ENCODE measurements around the gene TMEM43.
"Not testable (repeated sequence)": the region's sequence is repeated elsewhere in the genome, so short reads cannot be mapped to it uniquely, and the experiment has no call there.

Gene TMEM43, protein sequence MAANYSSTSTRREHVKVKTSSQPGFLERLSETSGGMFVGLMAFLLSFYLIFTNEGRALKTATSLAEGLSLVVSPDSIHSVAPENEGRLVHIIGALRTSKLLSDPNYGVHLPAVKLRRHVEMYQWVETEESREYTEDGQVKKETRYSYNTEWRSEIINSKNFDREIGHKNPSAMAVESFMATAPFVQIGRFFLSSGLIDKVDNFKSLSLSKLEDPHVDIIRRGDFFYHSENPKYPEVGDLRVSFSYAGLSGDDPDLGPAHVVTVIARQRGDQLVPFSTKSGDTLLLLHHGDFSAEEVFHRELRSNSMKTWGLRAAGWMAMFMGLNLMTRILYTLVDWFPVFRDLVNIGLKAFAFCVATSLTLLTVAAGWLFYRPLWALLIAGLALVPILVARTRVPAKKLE

DNA sequence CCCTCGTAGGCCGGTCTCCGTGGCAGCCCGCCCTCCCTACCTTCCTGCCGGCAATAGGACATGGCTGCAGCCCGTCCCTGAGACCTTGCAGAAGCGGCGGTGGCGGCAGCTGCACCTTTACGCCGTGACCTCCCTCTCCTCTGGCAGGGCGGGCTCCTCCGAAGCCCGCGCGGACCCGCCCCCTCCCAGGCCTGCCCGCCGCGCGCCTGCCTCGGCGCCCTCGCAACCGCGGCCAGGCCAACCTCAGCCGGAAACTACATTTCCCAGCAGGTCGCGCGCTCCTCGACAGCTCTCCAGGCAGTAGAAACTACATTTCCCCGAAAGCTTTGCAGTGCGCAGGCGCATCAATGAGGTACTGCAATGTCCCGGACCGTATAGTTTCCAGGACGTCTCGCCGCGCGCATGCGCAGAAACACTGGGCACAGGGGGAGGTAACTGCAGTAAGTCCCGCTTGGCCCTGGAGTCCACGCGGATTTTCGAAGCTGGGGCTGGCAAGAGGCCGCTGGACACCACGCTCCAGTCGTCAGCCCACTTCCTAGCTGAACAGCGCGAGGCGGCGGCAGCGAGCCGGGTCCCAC lies at the start of gene TMEM43, which contains the start of gene CHCHD4:
Gene TMEM43, plus strand, starts transcription at position 438 of the 578 bp plus-strand sequence. CDS start 142 bp downstream, outside the sequence.
Gene CHCHD4, minus strand, starts transcription at position 256 of the 578 bp plus-strand sequence. Its CDS starts 194 bp downstream, at position 62.
- TF ChIP-seq, protein P1, sequence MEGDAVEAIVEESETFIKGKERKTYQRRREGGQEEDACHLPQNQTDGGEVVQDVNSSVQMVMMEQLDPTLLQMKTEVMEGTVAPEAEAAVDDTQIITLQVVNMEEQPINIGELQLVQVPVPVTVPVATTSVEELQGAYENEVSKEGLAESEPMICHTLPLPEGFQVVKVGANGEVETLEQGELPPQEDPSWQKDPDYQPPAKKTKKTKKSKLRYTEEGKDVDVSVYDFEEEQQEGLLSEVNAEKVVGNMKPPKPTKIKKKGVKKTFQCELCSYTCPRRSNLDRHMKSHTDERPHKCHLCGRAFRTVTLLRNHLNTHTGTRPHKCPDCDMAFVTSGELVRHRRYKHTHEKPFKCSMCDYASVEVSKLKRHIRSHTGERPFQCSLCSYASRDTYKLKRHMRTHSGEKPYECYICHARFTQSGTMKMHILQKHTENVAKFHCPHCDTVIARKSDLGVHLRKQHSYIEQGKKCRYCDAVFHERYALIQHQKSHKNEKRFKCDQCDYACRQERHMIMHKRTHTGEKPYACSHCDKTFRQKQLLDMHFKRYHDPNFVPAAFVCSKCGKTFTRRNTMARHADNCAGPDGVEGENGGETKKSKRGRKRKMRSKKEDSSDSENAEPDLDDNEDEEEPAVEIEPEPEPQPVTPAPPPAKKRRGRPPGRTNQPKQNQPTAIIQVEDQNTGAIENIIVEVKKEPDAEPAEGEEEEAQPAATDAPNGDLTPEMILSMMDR (IDR thresholded peaks at IDR 0.05; ENCODE audit: low read length, missing control alignments) = no peak
- peak within 1 kb of the TSS; percentile 99 for H3K4me3 ChIP-seq (replicated peaks; ENCODE audit: low read depth, low read length)

DNA sequence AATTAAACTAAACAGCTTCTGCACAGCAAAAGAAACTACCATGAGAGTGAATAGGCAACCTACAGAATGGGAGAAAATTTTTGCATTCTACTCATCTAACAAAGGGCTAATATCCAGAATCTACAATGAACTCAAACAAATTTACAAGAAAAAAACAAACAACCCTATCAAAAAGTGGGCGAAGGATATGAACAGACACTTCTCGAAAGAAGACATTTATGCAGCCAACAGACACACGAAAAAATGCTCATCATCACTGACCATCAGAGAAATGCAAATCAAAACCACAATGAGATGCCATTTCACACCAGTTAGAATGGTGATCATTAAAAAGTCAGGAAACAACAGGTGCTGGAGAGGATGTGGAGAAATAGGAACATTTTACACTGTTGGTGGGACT lies 49.6 kb upstream of the TMEM43 start:
- DNase-seq (ENCODE audit: low read depth); H3K4me3 ChIP-seq (replicated peaks; ENCODE audit: low read depth, low read length): not testable (repeated sequence)

More for the DNA sequence above, at the start of gene TMEM43, which contains the start of gene CHCHD4:
- DNase-seq (ENCODE audit: low read depth) = peak; percentile 99

DNA sequence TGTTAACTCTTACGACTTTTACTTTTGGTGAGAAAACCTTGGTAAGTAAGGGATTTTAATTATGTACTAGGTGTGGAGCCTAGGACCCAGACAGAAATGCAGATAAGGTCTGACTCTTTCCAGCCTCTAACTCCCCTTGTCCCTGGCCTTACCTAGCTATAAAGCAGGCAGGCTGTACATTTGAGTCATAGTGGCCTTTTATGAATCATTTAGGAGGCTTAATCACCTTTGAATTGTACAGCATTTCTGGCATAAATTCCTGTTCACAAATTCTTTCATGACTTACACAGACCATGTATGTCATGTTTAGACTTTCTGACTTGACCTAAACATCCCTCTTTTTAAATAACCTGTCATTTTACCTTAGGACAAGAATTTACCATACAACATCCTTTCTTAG lies 47.5 kb upstream of the TMEM43 start:
- no peak overlapping the region for H3K4me3 ChIP-seq (replicated peaks; ENCODE audit: low read depth, low read length)
- DNase-seq (ENCODE audit: low read depth) = no peak
- TF ChIP-seq, protein P1 (IDR thresholded peaks at IDR 0.05; ENCODE audit: low read length, missing control alignments) = no peak

DNA sequence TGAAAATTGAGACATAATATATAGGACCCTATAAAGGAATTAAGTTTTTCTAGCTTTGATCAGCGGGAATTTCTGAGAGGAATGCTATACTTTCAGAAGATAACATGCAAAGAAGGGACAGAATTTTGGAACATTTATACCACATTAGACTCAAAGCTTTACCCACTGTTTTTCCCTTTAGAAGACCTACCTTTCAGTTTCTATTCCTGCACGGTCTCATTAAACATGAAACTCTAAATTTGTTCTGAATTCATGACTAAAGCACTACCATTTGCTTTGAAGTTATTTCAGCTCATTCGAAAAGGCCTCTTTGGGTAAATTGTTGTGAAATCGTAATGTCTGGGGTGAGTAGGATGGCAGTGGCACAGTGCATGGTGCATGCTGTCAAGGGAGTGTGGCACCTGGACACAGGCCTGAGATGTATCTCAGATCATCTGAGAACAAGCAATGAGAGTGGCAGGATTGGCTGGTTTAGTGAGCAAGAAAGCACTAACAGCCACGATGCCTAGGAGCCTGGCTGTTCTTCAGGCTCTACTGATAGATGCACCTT lies 42.7 kb upstream of the TMEM43 start:
- no peak for DNase-seq (ENCODE audit: low read depth)
- no peak overlapping the region for H3K4me3 ChIP-seq (replicated peaks; ENCODE audit: low read depth, low read length)
- TF ChIP-seq, protein P1 (IDR thresholded peaks at IDR 0.05; ENCODE audit: low read length, missing control alignments) = no peak

DNA sequence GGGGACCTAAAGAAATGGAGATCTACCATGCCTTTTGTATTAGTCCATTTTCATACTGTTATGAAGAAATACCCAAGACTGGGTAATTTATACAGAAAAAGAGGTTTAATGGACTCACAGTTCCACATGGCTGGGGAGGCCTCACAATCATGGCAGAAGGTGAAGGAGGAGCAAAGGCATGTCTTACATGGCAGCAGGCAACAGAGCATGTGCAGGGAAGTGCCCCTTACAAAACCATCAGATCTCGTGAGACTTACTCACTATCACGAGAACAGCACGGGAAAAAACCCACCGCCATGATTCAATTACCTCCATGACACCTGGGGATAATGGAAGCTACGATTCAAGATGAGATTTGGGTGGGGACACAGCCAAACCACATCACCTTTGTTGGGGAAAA lies 37.4 kb upstream of the TMEM43 start:
- DNase-seq (ENCODE audit: low read depth); H3K4me3 ChIP-seq (replicated peaks; ENCODE audit: low read depth, low read length): not testable (repeated sequence)

DNA sequence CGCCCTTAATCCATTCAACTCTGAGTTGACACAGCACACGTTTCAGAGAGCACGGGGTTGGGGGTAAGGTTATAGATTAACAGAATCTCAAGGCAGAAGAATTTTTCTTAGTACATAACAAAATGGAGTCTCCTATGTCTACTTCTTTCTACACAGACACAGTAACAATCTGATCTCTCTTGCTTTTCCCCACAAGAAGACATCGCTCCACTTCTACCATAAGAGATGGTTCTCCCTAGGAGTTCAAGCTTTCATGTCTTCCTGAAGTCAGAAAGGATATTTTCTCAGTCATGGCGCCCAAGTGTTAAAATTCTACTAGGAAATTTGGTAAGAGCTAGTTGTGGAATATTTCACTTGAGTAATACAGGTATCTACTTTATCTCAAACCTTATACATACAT lies 32.9 kb upstream of the TMEM43 start:
- DNase-seq (ENCODE audit: low read depth); H3K4me3 ChIP-seq (replicated peaks; ENCODE audit: low read depth, low read length): not testable (repeated sequence)

DNA sequence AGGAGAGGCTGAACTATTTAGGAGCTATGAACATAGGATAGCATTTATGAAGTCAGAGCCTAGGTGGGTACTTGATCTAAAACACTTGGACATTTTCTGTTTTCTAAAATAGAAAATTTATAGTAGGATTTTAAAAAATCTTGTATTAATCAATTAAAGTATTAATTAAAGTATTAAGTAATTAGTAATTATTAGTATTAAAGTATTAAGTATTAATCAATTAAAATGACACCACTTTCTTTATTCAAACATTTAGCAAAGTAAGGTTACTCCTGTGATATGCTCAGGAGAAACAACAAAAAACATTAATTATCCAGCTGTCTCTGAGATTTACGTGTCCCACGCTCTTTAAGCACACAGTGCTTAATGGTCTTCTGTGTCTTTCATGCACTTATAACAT lies 32.4 kb upstream of the TMEM43 start:
- TF ChIP-seq, protein P1 (IDR thresholded peaks at IDR 0.05; ENCODE audit: low read length, missing control alignments) = no peak
- DNase-seq (ENCODE audit: low read depth) = no peak
- H3K4me3 ChIP-seq (replicated peaks; ENCODE audit: low read depth, low read length) = no peak overlapping the region

DNA sequence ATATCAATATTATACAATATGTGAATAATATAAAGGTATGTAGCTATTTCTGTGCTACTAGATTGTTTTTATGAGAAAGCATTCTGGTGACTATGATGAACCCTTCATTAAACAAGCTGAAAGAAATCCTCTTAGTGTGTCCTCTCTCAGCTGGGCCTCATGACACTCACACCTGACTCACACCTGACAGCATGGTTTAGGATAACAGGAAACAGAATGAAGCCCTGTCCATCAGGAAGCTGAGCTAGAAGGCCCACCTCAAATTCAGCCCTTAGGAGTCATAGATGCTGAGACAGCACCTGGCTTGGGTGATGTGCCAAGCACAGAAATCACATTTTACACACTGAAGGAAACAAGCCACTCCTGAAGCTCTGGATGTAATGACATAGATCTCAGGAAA lies 31.0 kb upstream of the TMEM43 start:
- no peak overlapping the region for H3K4me3 ChIP-seq (replicated peaks; ENCODE audit: low read depth, low read length)
- TF ChIP-seq, protein P1 (IDR thresholded peaks at IDR 0.05; ENCODE audit: low read length, missing control alignments) = no peak
- no peak for DNase-seq (ENCODE audit: low read depth)

All from fibroblast of pulmonary artery (primary cell).